ENCODE results near the gene SIGLEC12.

The SIGLEC12 gene

GRCh38 chr19:51501594-51502263 is at the start of gene SIGLEC12:
Gene SIGLEC12 (minus strand): TSS chr19:51501800. CDS start chr19:51501733, 67 bp downstream.
- TF ChIP-seq, protein P1, sequence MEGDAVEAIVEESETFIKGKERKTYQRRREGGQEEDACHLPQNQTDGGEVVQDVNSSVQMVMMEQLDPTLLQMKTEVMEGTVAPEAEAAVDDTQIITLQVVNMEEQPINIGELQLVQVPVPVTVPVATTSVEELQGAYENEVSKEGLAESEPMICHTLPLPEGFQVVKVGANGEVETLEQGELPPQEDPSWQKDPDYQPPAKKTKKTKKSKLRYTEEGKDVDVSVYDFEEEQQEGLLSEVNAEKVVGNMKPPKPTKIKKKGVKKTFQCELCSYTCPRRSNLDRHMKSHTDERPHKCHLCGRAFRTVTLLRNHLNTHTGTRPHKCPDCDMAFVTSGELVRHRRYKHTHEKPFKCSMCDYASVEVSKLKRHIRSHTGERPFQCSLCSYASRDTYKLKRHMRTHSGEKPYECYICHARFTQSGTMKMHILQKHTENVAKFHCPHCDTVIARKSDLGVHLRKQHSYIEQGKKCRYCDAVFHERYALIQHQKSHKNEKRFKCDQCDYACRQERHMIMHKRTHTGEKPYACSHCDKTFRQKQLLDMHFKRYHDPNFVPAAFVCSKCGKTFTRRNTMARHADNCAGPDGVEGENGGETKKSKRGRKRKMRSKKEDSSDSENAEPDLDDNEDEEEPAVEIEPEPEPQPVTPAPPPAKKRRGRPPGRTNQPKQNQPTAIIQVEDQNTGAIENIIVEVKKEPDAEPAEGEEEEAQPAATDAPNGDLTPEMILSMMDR (IDR thresholded peaks at IDR 0.05), result no peak
- Histone ChIP-seq H3K4me1 (no peaks in the 10 kb centered on the region), H3K9me3 (peaks cover 0 to 3% (median 0%) of the 10 kb centered on the region in 3 donors), H3K27me3 (peaks cover 0 to 10% of the 10 kb centered on the region in 2 donors), H3K36me3 (no peaks in the 10 kb centered on the region), H3K4me3 (no peak within 1 kb of the TSS), H3K27ac (no peak within 1 kb of the TSS)
- DNase-seq, result peak in 1 of 2 donors; percentile 39
- intact Hi-C loops (cut with DNase I; ENCODE audit: low total_unique reads), result no loop called here

DNA sequence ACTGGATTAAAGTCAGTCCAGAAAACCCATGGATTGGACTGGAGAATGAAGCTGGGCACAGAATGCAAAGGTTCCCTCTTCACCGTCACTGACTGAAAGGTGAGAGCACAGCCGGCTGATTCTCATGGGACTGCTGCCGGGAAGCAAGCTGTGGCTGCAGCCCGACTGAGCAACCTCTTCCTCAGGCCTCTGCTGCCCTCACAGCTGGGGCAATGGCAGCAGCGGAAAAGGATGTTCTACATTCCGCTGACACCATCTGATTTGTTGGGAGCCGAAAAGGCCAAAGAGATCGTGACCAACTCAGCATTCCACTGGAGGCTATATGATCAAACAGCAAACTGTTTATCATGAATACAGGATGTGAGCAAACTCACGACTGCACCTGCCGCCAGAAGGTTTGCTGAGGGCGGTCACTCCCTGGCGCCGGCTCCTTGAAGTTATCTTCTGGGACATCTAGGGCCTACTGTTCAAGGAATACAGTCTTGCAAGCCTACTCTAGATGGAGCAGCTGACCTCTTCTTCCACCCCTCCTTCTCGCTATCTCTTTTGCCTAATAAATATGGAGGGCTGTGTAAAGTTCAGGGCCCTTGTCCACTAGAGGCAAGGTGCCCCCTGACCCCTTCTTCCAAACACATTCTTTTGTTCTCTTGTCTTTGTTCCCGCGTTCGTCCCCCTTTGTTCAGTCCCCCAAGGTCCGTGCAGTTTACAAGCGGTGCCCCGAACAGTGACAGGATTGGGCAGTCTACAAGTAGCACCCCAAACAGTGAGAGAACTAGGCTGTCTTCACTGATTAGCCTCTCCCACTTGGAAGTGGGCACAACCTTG is 49.5 kb upstream of the SIGLEC12 start:
- no peaks in the 10 kb centered on the region for H3K4me1 ChIP-seq
- no peaks in the 10 kb centered on the region for H3K36me3 ChIP-seq
- H3K9me3 ChIP-seq, result no peaks in the 10 kb centered on the region
- no peak overlapping the region for H3K27ac ChIP-seq
- TF ChIP-seq, protein P1 (IDR thresholded peaks at IDR 0.05), result no peak
- DNase-seq, result no peak
- intact Hi-C loops (cut with DNase I; ENCODE audit: low total_unique reads), result no loop called here
- no peak overlapping the region for H3K4me3 ChIP-seq
- H3K27me3 ChIP-seq, result peaks cover 0 to 19% of the 10 kb centered on the region in 2 donors

DNA sequence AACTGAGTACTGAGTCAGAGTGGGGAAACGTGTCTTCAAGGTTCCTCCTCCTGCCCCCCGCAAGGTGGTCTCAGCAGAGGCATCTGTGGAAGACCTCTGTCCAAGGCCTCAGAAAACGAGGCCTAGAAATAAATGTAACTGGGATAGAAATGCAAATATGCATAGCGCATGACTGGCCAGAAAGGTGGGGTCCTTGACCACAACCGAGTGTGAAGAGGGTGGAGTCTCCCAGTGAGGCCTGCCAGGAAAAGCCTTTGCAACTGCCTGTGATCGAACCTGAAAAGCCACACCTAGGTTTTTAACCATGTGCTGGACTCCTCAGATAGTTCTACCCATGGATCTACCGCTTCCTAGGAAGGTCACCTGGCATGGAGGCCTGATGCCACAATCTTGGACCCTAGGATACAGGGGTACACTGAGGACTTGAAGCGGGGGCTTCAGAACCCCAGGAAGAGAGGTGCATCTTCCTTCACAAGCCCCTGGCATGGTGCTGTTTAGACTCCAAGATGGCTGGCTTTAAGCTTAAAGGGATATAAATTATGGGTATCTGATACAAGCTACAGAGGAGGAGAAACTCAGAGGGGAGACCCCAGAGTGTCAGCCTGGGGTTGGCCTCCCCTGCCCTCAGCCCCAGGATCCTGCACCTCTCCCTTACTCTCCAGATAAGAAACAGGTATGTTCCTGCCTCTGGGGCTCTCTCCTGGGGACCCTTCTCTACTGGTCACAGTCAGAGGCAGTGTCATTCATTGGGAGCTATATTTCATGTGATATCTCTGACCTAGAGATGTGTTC is 48.1 kb upstream of the SIGLEC12 start:
- Histone ChIP-seq H3K27ac (no peak overlapping the region), H3K9me3 (no peaks in the 10 kb centered on the region), H3K4me1 (no peaks in the 10 kb centered on the region), H3K27me3 (peaks cover 0 to 22% of the 10 kb centered on the region in 2 donors), H3K36me3 (no peaks in the 10 kb centered on the region), H3K4me3 (no peak overlapping the region)
- TF ChIP-seq, protein P1 (IDR thresholded peaks at IDR 0.05), result no peak
- DNase-seq, result no peak
- intact Hi-C loops (cut with DNase I; ENCODE audit: low total_unique reads), result no loop called here

- TF ChIP-seq, protein P1 (IDR thresholded peaks at IDR 0.05), result no peak
- Histone ChIP-seq H3K36me3 (no peaks in the 10 kb centered on the region), H3K27ac (no peak overlapping the region), H3K9me3 (no peaks in the 10 kb centered on the region), H3K4me3 (no peak overlapping the region), H3K4me1 (no peaks in the 10 kb centered on the region), H3K27me3 (peaks cover 0 to 29% of the 10 kb centered on the region in 2 donors)
- intact Hi-C loops (cut with DNase I; ENCODE audit: low total_unique reads), result no loop called here
- no peak for DNase-seq
Measured at GRCh38 chr19:51548891-51549305, 47.3 kb upstream of the SIGLEC12 start.

GRCh38 chr19:51548213-51548651 is 46.6 kb upstream of the SIGLEC12 start:
- TF ChIP-seq, protein P1 (IDR thresholded peaks at IDR 0.05), result no peak
- Histone ChIP-seq H3K36me3 (no peaks in the 10 kb centered on the region), H3K27ac (no peak overlapping the region), H3K4me1 (no peaks in the 10 kb centered on the region), H3K4me3 (no peak overlapping the region), H3K27me3 (peaks cover 0 to 29% of the 10 kb centered on the region in 2 donors), H3K9me3 (no peaks in the 10 kb centered on the region)
- intact Hi-C loops (cut with DNase I; ENCODE audit: low total_unique reads), result no loop called here
- no peak for DNase-seq
